ENCODE results near the gene NGDN.

DNA sequence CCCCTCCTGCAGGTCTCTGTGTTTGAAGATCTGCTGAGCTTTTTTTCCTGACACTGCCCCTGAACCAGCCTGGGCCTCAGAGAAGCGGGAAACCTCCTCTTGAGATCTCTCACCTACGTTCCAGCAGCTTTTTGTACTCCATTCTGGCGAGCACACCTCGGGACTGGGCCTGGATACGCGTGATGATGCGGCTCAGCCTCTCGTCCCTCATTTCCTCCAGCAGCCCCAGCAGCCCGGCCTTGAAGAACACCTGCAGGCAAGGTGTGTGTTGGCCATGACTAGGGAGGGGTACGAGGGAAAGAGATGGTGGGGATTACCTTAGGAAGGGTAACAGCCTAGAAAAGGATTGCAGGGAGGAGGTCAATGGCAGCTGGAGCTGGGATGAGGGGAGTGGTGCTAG is 44.3 kb upstream of the NGDN start:
- TF ChIP-seq, protein P1, sequence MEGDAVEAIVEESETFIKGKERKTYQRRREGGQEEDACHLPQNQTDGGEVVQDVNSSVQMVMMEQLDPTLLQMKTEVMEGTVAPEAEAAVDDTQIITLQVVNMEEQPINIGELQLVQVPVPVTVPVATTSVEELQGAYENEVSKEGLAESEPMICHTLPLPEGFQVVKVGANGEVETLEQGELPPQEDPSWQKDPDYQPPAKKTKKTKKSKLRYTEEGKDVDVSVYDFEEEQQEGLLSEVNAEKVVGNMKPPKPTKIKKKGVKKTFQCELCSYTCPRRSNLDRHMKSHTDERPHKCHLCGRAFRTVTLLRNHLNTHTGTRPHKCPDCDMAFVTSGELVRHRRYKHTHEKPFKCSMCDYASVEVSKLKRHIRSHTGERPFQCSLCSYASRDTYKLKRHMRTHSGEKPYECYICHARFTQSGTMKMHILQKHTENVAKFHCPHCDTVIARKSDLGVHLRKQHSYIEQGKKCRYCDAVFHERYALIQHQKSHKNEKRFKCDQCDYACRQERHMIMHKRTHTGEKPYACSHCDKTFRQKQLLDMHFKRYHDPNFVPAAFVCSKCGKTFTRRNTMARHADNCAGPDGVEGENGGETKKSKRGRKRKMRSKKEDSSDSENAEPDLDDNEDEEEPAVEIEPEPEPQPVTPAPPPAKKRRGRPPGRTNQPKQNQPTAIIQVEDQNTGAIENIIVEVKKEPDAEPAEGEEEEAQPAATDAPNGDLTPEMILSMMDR (IDR thresholded peaks at IDR 0.05; ENCODE audit: insufficient read depth, low read length, poor library complexity, severe bottlenecking): no peak
- no peak for TF ChIP-seq EZH2phosphoT487 (conservative IDR thresholded peaks at IDR 0.05; ENCODE audit: low read length)

Measured in SU-DHL-6 (cell line).